HG03135 (cell line): ENCODE results near the gene ZNF618.

Experiments used
- ATAC-seq: cut with Tn5 transposase; IDR thresholded peaks from one replicate; pipeline ENCODE4 v1.9.1; 2021; ENCODE audit warnings: mild to moderate bottlenecking, moderate library complexity; ENCODE audit not compliant: unreplicated experiment

Gene ZNF618

DNA sequence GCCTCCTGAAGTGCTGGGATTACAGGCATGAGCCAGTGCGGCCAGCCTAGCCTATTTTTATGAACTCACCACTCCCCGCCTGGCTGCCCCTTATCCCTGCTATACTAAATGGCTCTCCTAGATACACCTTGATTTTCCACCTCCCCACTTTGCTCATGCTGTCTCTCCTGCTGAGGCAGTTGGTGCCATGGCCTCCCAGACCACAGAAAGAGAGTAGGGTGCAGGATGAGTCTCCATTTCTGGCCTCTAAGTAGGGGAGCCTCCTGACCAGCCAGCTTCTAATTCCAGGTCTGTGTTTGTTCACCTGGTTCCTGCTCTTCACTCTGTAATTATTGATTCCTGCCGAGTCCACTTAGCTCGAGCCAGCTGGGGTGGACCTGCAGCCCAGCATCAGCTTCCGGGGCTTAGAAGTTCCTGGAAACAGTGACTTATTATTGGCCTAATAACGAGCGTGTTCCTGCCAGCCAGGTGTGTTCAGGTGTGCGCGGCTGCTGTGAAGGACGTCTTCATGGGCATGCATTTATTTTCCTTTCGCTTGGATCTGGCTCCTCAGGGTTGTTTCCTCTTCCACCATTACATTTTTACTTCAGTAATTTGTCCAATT lies 34.0 kb downstream of the ZNF618 start:
- no peak for ATAC-seq

DNA sequence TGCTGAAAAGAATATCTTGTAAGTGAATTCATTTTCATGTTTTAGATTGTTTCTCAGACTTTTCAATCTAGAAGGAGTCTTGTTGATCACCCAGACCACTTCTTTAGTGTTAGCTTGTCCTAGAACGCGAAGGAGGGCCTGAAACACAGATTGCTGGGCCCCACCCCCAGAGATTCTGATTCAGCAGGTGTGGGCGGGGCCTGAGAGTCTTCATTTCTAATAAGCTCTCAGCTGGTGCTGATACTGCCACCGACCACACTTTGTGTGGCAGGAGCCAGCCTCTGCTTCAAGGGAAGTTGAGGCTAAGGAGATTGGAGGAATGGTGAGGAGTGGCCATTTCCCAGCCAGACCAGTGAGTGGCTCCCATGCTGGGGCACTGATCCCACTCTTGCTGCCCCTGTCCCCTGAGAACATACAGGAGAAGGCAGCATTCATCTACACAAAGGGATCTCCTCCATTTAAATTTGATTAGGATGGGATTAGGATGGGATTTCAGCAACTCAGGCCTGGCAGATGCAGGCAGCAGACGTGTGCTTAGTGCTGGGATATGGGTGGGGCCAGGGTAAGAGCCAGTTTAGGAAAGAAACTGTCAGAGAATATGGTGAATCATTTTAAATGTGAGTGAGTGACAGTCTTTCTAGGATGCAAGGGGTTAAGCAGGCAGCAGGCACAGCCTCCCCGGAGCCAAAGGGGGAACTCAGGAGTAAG lies 35.9 kb downstream of the ZNF618 start:
- ATAC-seq, result no peak

DNA sequence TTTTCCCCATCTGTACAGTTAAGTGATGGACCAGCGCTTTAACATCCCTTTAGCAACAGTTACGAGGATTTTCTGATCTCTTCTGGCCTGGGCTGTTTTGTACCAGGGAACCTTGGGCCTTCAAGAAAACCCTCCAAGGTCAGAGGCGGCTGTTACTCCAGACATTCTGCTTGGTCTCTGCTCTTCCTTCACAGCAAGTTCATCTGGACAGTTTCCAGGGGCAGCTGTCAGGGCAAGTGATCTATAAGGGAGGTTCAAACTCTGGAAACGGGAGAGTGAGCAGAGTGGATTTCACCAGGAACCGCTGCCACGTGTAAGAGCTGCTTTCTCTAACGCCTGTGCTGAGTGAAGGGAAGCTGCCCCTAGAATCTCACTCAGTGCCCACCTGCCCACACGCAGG lies 36.7 kb downstream of the ZNF618 start:
- no peak for ATAC-seq

DNA sequence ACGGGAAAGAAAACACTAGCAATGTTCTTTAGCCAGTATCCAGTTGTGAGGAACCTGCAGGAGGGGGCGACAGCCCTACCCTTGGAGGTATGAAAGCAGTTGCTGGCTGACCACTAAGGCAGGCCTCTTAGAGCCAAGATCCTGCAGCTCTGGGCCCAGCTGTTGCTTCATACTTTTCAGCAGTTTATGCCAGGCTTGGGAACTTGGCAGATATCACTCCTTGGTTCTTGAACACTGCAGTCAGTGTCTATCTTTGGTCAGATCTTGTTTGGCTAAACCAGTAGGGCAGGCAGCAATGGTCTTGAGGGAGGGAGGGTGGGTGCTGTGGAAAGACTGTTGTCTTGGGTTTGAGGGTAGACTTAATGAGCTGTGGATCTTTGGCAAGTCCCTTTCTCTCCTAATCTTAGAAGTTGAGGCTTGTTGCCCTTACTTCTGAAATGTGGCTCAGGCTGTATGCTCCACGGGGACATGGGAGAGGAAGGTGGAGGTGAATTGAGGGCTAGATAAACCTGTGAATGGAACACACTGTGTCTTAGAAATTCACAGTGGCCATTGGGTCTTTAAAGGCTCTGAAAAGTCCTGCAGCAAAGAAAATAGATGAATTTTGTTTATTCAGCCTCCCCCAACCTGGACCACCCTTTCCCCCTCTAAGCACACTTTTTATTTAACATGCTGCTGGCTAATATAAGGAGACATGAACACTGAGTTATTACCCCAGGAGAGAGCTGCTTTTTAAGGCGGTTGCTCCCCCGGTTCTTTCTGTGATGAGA lies 37.5 kb downstream of the ZNF618 start:
- no peak for ATAC-seq

DNA sequence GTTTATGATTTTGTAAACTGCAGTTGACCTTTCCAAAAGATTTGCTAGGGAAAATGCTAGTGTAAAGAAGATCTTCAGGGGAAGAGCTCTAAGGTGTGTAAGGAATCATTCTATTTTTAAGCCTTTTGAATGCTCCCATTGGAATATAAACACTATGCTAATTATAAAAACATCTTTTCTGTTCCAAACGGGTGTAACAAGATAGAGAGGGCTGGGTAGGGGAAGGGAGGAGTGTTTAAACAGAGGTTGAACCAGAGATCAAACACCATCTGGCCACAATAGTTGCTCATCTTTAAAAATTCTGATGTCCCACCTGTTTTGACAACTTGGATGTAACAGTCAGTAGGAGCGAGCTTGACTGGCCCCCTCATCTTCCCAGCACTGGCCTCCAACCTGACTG lies 38.4 kb downstream of the ZNF618 start:
- no peak for ATAC-seq

DNA sequence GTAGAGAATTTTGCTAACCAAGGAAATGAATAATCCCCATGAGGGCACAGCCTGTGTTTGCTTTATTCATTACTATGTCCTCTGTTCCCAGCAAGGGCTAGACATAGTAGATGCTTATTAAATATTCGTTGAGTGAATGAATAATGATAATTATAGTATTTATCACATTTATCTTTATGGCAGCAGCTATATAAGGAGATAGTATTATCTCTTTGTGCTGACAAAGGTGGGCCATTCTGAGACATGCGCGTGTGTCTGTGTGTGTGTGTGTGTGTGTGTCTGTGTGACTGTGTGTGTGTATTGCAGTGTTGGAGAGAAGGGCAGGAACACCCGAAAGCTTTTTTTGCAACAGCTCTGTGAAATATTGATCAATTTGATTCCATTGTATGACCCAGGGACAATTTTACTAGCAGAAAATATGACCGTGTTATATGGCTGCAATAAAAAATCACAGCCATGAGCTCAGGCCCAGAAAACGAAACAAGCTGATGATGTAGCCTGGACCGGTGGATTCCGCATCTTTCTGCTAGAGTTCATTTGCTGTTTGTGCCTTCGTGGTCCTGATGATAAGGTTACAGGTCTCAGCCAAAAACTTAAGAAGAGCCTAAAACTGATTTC lies 39.8 kb downstream of the ZNF618 start:
- no peak for ATAC-seq

DNA sequence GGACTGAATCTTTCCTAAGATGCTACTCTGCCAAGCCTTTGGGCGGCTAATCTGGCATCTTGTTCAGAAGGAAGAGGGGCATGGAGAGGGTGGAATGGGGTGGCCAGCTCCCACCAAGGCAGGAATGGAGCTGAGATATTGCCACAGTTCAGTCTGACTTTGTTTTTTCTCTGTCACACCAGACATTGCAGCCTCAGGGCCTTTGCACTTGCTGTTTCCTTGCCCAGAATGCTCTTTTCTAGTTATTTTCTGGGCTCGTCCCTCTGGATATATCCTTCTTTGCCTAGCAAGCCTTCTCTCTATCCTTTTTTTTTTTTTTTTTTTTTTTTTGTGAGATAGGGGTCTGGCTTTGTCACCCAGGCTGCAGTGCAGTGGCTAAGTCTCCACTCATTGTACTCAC lies 40.8 kb downstream of the ZNF618 start:
- no peak for ATAC-seq

DNA sequence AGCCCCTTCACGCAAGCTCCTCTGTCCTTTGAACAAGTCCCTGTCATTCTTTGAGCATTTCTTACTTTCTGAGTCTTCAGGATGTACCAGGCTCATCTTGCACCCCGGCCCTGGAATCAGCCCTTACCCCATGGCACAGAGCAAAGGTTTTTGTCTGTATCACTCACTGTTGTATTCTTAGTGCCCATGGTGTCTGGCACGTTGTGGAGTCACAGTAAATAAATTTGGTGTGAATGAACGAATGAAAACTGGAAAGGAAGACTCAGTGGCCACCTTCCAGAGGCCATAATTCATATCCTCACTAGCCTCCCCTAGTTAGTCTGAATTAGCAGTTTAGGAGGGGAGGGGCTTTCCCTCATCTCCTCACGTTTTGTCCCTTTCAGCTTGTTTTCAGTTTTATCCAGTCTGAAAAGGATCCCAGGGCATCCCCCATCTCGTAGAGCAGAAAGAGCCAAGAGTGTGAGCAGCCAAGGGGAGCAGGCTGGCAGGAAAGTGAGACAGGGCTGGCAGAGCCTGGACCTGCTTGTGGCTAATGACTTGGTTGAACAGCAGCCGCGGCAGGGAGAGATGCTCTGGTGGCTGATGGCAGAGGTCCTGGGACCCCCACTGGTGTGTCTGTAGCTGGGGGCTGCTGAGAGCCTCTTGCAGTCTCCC lies 42.7 kb downstream of the ZNF618 start:
- no peak for ATAC-seq

DNA sequence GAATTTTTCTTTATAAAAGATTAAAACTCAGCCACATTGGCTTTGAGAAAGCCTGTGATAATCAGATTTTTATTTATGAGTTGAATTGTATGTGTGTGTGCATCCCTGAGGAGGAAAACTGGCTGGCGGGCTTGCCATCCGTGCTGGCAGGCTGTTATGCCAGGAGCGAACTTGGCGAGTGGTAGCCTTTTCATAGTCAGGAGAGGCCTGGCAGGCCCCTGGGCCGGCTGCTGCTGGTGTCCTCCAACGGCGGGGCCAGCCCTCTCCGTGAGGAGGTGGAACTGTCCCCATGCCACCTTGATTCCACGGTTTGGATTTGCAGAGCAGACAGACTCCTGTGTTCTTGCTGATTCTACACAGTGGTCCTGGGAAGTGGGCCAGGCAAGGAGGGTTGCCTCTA lies 43.3 kb downstream of the ZNF618 start:
- no peak for ATAC-seq

DNA sequence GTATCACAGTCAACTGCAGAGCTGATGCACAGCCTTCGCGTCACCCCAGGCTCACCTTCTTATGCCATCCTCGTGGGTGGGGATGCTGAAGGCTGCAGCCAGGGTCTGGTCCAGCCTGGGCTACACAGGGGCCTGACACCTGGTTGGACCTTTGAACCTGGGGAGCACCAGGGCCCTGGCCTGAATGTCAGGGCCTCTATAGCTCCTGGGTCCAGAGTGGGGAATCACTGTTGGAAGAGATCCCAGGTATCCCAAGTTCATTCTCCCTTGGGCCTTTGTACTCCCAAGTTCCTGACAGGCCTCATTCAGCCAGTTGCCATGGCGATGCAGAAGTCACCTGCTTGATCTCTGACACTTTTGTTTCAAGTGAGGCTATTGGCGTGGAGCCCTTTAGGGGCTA lies 43.8 kb downstream of the ZNF618 start:
- no peak for ATAC-seq

DNA sequence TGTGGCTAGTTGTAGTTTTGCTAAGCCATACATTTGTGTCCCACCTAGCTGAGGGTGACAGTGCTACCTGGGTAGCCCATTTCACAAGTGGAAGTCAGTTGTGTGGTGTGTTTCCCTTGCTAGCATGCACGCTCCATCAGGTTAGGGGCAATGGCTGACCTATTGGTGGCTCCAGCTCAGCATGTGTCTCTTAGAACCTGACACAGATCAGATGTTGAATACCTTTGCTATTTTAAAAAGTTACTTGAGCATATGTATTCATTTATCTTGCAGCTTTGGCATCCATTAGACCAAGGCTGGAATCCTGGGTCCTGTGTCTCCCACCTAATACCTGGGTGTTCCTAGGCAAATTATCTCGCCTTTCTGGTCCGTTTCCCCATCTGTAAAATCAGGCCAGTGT lies 44.8 kb downstream of the ZNF618 start:
- ATAC-seq, result no peak

DNA sequence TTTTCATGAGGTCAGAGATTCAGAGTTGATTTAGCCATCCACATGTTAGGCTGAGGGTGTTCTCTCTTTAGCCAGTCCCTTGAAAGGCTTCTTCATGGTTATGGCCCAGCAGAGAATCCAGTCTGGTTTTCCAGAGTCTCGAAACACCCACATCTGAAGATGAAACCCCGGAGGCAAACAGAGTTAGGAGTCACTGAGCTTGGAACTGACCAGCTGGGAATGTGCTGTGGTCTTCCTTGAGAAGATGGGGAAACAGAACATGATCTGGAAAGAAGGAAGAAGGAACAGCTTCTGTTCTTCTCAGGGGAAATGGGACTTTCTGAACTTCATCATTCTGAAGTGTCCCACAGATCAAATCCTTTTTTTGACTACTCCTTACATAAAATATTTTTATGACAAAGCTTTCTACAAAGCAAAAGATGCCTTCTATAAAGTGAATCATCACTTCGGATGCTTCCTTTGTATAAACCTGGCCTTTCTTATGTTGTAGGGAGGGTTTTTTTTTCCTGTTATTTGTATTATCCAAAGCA lies 45.4 kb downstream of the ZNF618 start:
- no peak for ATAC-seq

DNA sequence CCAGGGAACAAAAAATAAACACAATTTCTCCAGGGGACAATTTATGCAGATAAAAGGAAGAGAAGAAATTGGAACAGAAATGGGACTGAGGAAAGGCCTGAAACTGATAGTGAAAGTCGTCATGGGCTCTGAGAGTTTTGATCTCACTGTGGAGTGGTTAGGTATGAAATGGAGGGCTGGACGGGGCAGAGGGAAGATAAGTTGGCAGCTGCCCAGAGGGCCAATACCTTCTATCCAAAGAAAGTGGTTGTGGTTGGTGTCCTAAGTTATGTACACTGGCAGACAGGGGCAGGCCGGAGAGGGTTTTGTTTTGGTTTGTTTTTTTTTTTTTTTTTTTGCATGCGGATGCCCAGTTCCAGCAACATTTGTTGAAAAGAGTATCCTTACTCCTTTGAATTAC lies 46.1 kb downstream of the ZNF618 start:
- ATAC-seq, result no peak

DNA sequence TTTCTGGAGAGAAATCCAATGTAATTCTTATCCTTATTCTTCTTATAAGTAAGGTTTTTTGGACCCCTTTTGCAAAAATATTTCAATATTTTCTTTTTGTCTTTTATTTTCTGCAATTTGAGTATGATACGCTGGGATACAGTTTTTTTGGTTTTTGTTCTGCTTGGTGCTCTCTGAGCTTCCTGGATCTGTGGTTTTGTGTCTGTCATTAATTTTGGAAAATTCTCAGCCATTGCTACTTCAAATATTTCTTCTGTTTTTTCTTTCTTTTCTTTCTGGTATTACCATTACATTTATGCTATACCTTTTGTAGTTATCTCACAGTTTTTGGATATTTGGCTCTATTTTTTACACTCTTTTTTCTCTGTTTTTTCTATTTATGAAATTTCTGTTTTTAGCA lies 50.1 kb downstream of the ZNF618 start:
- ATAC-seq, result no peak

DNA sequence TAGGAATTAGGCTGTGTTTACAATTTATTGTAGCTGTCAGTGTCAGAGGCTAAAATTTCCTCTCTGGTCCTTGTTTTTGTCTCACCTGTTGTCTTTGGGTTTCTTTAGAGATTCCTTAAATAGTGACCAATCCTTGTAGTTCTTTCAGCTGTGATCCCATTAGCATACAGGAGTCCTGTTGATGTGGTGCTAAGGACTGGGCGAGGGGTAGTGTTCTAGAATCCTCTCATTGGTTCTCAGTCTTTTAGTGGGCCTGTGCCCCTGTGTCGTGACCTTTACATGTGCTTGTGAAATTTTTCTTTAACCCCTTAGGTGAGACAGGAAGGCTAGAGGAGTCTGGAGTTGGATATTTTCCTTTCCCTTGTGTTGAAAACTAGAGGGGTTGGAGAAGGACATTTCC lies 51.2 kb downstream of the ZNF618 start:
- ATAC-seq, result no peak

DNA sequence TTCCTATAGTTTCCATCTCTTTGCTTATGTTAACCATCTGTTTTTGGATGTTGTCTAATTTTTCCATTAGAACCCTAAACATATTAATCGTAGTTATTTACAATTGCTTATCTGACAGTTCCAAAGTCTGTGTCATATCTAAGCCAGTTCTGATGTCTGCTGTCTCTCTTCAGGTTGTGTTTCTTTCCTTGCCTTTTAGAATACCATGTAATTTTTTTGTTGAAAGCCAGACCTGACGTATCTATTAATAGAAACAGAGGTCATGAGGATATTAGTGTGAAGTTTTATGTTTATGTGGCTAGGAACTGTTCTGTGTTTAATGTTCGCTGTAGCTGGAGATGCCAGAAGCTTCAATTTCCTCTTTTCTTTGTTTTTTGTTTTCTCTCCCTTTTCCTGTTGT lies 52.2 kb downstream of the ZNF618 start:
- ATAC-seq, result no peak

DNA sequence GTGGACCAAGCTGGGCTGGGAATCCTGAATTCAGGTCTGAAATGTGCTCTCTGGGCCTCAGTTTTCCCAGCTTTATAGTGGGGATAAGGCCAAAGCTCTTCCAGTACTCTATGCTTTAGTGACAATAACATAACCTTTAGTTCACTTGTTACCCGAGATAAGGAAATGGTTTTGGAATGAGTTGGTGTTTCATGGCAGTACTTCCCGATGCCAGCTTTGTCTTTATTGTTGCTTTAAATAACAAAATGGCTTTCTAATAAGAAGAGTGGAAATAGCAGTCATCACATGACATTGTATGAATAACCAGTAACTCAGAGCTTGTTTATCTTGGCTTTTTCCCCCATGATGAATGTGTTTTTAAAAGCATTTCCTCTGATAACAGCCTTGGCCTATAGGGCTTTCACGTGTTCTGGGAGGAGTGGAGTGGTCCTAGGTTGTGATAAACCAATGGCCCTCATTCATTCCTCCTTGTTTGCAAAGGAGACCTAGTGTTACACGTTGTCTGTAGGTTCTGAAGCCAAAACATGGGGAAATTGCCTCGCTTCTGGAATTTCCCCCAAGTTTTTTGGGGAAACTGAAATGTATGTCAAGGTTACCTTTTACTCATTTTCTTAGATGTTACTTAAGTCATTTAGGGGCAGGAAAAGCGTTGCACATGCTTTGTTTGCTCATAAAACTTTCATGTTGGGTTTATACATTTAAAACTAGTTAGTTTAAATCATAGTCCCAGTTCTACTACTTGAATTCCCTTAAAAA lies 53.7 kb downstream of the ZNF618 start:
- ATAC-seq, result no peak

DNA sequence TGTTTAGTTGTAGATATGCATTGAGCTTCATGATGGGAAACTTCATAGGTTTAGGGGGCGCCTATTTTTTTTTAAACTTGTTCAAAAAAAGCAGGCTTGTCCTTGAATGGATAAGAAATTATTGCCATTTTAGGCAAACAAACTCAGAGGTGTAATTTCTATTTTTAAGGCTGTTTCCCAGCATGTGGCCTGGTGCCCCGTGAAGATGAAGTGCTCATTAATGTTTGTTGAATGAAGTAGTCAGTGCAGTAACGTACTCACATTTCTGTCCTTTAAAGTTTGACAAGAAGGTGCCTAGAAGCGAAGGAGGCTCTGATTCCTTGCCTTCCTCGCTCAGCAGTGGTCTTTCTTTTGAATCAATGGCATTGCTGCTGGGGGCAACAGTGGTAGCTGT lies 54.3 kb downstream of the ZNF618 start:
- ATAC-seq, result no peak

DNA sequence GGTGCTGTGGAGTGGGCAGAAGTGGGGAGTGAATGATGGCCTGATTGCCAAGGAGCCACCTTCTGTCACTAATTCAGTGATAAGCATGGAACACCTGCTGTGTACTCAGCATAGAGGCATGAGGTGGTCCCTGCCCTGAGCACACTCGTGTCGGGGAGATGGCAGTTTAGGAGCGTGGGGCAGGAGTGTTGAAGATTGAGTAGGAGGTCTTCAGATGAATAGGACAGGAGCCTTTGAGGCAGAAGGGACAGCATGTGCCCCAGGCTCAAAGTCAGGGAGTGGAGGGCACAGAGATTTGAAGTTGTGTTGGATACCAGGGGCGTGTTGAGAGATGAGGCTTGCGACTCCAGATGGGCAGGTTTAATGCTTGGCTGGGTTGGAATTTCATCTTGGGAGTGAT lies 55.0 kb downstream of the ZNF618 start:
- ATAC-seq, result no peak

DNA sequence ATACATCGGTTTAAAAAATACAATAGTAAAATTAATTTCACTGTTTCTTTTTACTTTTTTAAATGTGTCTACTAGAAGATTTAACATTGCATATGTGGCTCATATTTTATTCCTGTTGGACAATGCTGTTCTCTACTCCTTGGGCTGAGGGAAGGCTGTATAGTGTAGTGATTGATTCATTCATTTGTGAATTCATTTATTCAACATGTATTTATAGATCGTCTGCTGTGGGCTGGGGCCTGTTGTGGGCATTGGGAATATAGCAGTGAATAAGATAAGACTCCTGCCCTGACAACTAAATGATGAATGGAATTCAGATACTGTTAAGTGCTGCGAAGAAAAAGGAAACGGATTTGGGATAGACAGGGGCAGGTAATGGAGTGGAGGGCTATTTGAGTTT lies 55.7 kb downstream of the ZNF618 start:
- no peak for ATAC-seq
